Measurements from ENCODE around the gene MCUB. TPM values are rescaled to one million over a fixed set of nuclear protein-coding genes. Genes with fewer than 3 reads are reported as not detected.
A peak's percentile ranks its signal among the peaks of the same experiment; 100 is the strongest.

Gene MCUB
- total RNA-seq, 1 experiment from 2014 or later: 18.6 TPM

DNA sequence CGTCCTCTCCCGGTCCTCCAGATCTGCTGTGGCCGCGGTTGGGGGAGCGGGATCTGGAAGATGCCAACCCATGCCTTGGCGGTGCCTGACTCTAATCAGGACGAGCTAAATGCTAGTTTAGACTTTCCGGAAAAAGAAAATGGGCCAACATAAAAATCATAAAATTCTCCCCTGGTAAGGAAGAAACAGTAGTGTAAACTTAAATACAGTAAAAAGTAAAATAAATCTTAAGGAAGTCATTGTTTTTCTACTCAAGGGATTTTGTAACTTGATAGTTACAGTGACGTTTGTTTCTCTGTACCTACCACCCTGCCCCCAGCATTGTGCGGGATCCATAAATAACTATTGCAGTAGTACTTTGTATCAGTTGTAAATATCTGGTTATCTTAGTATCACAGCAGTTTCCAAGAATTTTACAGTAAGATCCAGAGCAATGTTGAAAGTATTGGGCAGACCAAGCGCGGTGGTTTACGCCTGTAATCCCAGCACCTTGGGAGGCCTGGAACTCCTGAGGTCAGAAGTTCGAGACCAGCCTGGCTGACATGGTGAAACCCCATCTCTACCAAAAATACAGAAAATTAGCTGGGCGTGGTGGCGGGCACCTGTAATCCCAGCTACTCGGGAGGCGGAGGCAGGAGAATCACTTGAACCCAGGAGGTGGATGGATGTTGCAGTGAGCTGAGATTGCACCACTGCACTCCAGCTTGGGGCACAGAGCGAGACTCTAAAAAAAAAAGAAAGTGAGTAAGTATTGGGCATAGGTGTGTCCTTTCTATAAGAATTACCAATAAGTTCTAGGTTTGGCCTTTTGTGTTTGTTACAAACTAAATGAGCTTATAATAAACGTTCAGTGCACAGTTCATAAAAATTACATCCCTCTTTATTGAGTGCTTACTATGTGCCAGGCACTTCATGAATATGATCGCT, 170.8 kb downstream of the MCUB start:
- ChIA-PET CTCF (no interaction called here), POLR2A (interaction anchor here (0.7 kb wide), 1 partner anchor 84 kb away, joined by 3 read pairs; no protein-coding TSS in a partner anchor), RAD21 (ENCODE audit: low non-redundant PET in 1 of 2, low total read pairs in 2 of 2, uncharacterized antibody in 2 of 2, unreplicated experiment in 2 of 2) (no interaction called here)
- Histone ChIP-seq H3K4me1 (ENCODE audit: control insufficient read depth in 1 of 2, insufficient read depth in 2 of 2, low read length in 2 of 2) (peaks cover 6 to 17% of the 10 kb centered on the region in 2 experiments), H3K27me3 (ENCODE audit: insufficient read depth, low read length) (no peaks in the 10 kb centered on the region), H3K36me3 (ENCODE audit: control insufficient read depth in 1 of 2, insufficient read depth in 2 of 2, low read length in 2 of 2) (no peaks in the 10 kb centered on the region), H3K79me2 (ENCODE audit: insufficient read depth, low read length) (peaks cover 35% of the 10 kb centered on the region), H3K9me2 (ENCODE audit: insufficient read depth) (no peaks in the 10 kb centered on the region), H3K9ac (ENCODE audit: low read length) (peak overlapping the region; percentile 49), H3K27ac (ENCODE audit: low read depth, low read length) (0 out of 2 replicates have a peak overlapping the region, but pooled peaks have one; percentile 47), H3K4me3 (replicated peaks in 1 of 2; ENCODE audit: low read depth in 1 of 2, low read length in 2 of 2) (peak overlapping the region; percentile 49 to 57), H3K4me2 (ENCODE audit: low read length) (peak overlapping the region; percentile 80), H4K20me1 (ENCODE audit: insufficient read depth) (no peaks in the 10 kb centered on the region), H2AFZ (ENCODE audit: low read depth, low read length, poor library complexity, severe bottlenecking) (peak overlapping the region; percentile 98), H3K9me3 (ENCODE audit: control insufficient read depth in 1 of 2, insufficient read depth in 1 of 2, low read depth in 1 of 2, low read length in 2 of 2) (no peaks in the 10 kb centered on the region)
- no TSS peak for BruUV-seq (replicated peaks)
- intact Hi-C loops (cut with micrococcal nuclease): no loop called here
- ATAC-seq (no peak), DNase-seq (ENCODE audit: low read depth, low spot score) (no peak)
- TF ChIP-seq, protein P1, sequence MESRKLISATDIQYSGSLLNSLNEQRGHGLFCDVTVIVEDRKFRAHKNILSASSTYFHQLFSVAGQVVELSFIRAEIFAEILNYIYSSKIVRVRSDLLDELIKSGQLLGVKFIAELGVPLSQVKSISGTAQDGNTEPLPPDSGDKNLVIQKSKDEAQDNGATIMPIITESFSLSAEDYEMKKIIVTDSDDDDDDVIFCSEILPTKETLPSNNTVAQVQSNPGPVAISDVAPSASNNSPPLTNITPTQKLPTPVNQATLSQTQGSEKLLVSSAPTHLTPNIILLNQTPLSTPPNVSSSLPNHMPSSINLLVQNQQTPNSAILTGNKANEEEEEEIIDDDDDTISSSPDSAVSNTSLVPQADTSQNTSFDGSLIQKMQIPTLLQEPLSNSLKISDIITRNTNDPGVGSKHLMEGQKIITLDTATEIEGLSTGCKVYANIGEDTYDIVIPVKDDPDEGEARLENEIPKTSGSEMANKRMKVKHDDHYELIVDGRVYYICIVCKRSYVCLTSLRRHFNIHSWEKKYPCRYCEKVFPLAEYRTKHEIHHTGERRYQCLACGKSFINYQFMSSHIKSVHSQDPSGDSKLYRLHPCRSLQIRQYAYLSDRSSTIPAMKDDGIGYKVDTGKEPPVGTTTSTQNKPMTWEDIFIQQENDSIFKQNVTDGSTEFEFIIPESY (IDR thresholded peaks at IDR 0.05; ENCODE audit: extremely low read depth, insufficient replicate concordance, low read length): no peak
- TF ChIP-seq EZH2phosphoT487 (IDR thresholded peaks at IDR 0.05; ENCODE audit: borderline replicate concordance) (no peak), EGR1 (IDR thresholded peaks at IDR 0.05; ENCODE audit: low read depth) (no peak), ZNF274 (IDR thresholded peaks at IDR 0.05; ENCODE audit: low read depth, low read length) (no peak), CEBPB (IDR thresholded peaks at IDR 0.05; ENCODE audit: low read depth) (no peak), RAD21 (IDR thresholded peaks at IDR 0.05; ENCODE audit: low read depth) (no peak), JUND (IDR thresholded peaks at IDR 0.05) (no peak), SP1 (IDR thresholded peaks at IDR 0.05; ENCODE audit: low read depth) (no peak), EZH2 (IDR thresholded peaks at IDR 0.05) (no peak), SRF (IDR thresholded peaks at IDR 0.05; ENCODE audit: low read depth) (no peak), ZFX (IDR thresholded peaks at IDR 0.05) (no peak), TCF7L2 (IDR thresholded peaks at IDR 0.05; ENCODE audit: borderline replicate concordance, extremely low read depth, insufficient read depth, insufficient read length) (no peak)
- TF ChIP-seq, protein P2, sequence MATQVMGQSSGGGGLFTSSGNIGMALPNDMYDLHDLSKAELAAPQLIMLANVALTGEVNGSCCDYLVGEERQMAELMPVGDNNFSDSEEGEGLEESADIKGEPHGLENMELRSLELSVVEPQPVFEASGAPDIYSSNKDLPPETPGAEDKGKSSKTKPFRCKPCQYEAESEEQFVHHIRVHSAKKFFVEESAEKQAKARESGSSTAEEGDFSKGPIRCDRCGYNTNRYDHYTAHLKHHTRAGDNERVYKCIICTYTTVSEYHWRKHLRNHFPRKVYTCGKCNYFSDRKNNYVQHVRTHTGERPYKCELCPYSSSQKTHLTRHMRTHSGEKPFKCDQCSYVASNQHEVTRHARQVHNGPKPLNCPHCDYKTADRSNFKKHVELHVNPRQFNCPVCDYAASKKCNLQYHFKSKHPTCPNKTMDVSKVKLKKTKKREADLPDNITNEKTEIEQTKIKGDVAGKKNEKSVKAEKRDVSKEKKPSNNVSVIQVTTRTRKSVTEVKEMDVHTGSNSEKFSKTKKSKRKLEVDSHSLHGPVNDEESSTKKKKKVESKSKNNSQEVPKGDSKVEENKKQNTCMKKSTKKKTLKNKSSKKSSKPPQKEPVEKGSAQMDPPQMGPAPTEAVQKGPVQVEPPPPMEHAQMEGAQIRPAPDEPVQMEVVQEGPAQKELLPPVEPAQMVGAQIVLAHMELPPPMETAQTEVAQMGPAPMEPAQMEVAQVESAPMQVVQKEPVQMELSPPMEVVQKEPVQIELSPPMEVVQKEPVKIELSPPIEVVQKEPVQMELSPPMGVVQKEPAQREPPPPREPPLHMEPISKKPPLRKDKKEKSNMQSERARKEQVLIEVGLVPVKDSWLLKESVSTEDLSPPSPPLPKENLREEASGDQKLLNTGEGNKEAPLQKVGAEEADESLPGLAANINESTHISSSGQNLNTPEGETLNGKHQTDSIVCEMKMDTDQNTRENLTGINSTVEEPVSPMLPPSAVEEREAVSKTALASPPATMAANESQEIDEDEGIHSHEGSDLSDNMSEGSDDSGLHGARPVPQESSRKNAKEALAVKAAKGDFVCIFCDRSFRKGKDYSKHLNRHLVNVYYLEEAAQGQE (IDR thresholded peaks at IDR 0.05; ENCODE audit: low read depth): no peak
- TF ChIP-seq, protein P3, sequence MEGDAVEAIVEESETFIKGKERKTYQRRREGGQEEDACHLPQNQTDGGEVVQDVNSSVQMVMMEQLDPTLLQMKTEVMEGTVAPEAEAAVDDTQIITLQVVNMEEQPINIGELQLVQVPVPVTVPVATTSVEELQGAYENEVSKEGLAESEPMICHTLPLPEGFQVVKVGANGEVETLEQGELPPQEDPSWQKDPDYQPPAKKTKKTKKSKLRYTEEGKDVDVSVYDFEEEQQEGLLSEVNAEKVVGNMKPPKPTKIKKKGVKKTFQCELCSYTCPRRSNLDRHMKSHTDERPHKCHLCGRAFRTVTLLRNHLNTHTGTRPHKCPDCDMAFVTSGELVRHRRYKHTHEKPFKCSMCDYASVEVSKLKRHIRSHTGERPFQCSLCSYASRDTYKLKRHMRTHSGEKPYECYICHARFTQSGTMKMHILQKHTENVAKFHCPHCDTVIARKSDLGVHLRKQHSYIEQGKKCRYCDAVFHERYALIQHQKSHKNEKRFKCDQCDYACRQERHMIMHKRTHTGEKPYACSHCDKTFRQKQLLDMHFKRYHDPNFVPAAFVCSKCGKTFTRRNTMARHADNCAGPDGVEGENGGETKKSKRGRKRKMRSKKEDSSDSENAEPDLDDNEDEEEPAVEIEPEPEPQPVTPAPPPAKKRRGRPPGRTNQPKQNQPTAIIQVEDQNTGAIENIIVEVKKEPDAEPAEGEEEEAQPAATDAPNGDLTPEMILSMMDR (IDR thresholded peaks at IDR 0.05 in 2 of 3, conservative IDR thresholded peaks at IDR 0.05 in 1 of 3; ENCODE audit: borderline replicate concordance in 1 of 3, insufficient read depth in 1 of 3, low read depth in 2 of 3, low read length in 2 of 3): no peak
- TF ChIP-seq, protein P4, sequence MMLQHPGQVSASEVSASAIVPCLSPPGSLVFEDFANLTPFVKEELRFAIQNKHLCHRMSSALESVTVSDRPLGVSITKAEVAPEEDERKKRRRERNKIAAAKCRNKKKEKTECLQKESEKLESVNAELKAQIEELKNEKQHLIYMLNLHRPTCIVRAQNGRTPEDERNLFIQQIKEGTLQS (IDR thresholded peaks at IDR 0.05): no peak
- TF ChIP-seq, protein P5, sequence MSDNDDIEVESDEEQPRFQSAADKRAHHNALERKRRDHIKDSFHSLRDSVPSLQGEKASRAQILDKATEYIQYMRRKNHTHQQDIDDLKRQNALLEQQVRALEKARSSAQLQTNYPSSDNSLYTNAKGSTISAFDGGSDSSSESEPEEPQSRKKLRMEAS (IDR thresholded peaks at IDR 0.05): no peak
